Heart left ventricle (tissue), 16 donors: Measurements from ENCODE around the gene ZNF697. TPM values are rescaled to one million over a fixed set of nuclear protein-coding genes. Genes with fewer than 3 reads are reported as not detected.

Source experiments
- ATAC-seq, 4 donors: fragments of 200-7000 bp; cut with Tn5 transposase; one replicate each; pipeline ENCODE4 v1.9.1; 2020 to 2022; ENCODE audit warnings: moderate library complexity in 4 of 4, mild to moderate bottlenecking in 3 of 4, moderate number of reproducible peaks in 1 of 4
- DNase-seq, 5 donors: peaks; one replicate each; pipeline ENCODE4 v3.0.0-alpha.2; 2020
- H3K27ac ChIP-seq, 12 donors: fragments of 200-600 bp; sonication (generic) in 4 of 12; one replicate each; pipeline versions ENCODE4 v1.5.0 to v1.8.0; 2016 to 2022; ENCODE audit warnings: mild to moderate bottlenecking in 2 of 12
- H3K27me3 ChIP-seq, 9 donors: fragments of 200-600 bp; sonication (generic) in 2 of 9; one replicate each; pipeline versions ENCODE4 v1.5.1 to v1.8.0; 2016 to 2022; ENCODE audit warnings: mild to moderate bottlenecking in 3 of 9
- H3K36me3 ChIP-seq, 9 donors: fragments of 200-600 bp; sonication (generic) in 2 of 9; one replicate each; pipeline versions ENCODE4 v1.5.0 to v1.8.0; 2018 to 2022; ENCODE audit warnings: mild to moderate bottlenecking in 2 of 9
- H3K4me1 ChIP-seq, 12 donors: fragments of 200-600 bp; sonication (generic) in 4 of 12; one replicate each; pipeline versions ENCODE4 v1.5.0 to v1.8.0; 2016 to 2022; ENCODE audit warnings: mild to moderate bottlenecking in 3 of 12
- H3K4me3 ChIP-seq, 12 donors: fragments of 200-600 bp; sonication (generic) in 4 of 12; one replicate each; pipeline versions ENCODE4 v1.5.0 to v1.8.0; 2017 to 2022; ENCODE audit warnings: mild to moderate bottlenecking in 9 of 12, moderate library complexity in 4 of 12
- H3K9me3 ChIP-seq, 12 donors: fragments of 200-600 bp; sonication (generic) in 4 of 12; one replicate each; pipeline versions ENCODE4 v1.5.0 to v1.8.0; 2016 to 2022; ENCODE audit warnings: mild to moderate bottlenecking in 1 of 12
- CTCF ChIP-seq, 12 donors: fragments of 200-600 bp; sonication (generic) in 4 of 12; IDR thresholded peaks; one replicate each; pipeline versions ENCODE4 v1.5.0 to v1.8.0; 2018 to 2022; ENCODE audit warnings: antibody characterized with exemption in 12 of 12, mild to moderate bottlenecking in 5 of 12
- POLR2A ChIP-seq, 2 donors: fragments of 450-650 bp; IDR thresholded peaks; one replicate each; pipeline ENCODE4 v1.6.1; 2017; ENCODE audit warnings: antibody characterized with exemption in 2 of 2, mild to moderate bottlenecking in 2 of 2, moderate library complexity in 2 of 2
- WGBS, 4 donors: extraction: QIAGEN DNeasy Blood & Tissue Kit in 2 of 4; methylation state at CpG; one replicate each; pipeline versions ENCODE4 v1.1.5 to v1.1.7; 2013 to 2018; 5-methylcytosine and 5-hydroxymethylcytosine counted together
- intact Hi-C, 10 donors: fragments of 100-400 bp; cut with DNase I; formaldehyde crosslinking; loops; one replicate each; pipeline versions ENCODE4 v1.11.1 to v1.14.2; 2022
- polyA plus RNA-seq, 2 donors: library from polyadenylated mRNA; stranded (reverse); fragments of 200-250 nt; gene quantifications; one replicate each; pipeline ENCODE4 v1.2.3, GENCODE V29; 2013
- total RNA-seq, 9 donors: library from RNA; depleted of rRNA in 2 of 9; stranded (reverse); fragments of >200 nt in 2 of 9; fragmentation: NEBNext Ultra II Directional in 3 of 9; extraction: Animal tissue kit (Norgen Biotek cat#: 25700) in 3 of 9; gene quantifications; one replicate each; pipeline versions ENCODE4 v1.1.0 to v1.2.4, GENCODE V29; 2016 to 2023
- donor health status: ischemic (EF 13 %, LVEDD 7.1; RV severe dilation, severe dysfunction).
- donor health status: healthy with polysubstance abuse.
- donor health status: DM: no; HTN: yes; CAD: no.
- donor health status: DM: no; HTN: no; CAD: no.
- donor health status: ischemic (EF 25% LVEDD 6.9; RV normal size, moderate dysfunction).
- donor health status: ischemic (EF 25% LVEDD 5.7; RV mildly dilated, moderate dysfunction).
- donor health status: healthy.
- donor health status: DM: yes; HTN: yes; CAD: no.
- donor health status: ischemic (EF 35%, LVEDD 5.7; RV mildly dilated, moderate dysfunction).
- donor health status: nonischemic (EF 11% LVEDD 7.7; RV severe dilation, severe dysfunction).
- donor health status: DM: yes; HTN: yes; CAD: no.
- donor health status: PGD.
- donor health status: ischemic (EF 29% LVEDD 5.4; RV normal size, mild dysfunction).
- donor health status: nonischemic (EF 23%, LVEDD 6.1; RV moderate dilation, normal function).

Gene ZNF697
- total and polyA plus RNA-seq, 11 donors: 2.8 to 14.0 (median 10.1) TPM

GRCh38 chr1:119653135-119653838 is 5.2 kb upstream of the ZNF697 start:
- intact Hi-C loops: no loop called here
- Histone ChIP-seq H3K9me3 (no peaks in the 10 kb centered on the region), H3K36me3 (no peaks in the 10 kb centered on the region), H3K27ac (peak overlapping the region in 7 of 12 donors; percentile 11 to 53 (median 34)), H3K27me3 (peaks cover 0 to 7% (median 0%) of the 10 kb centered on the region in 9 donors), H3K4me1 (peaks cover 0 to 26% (median 11%) of the 10 kb centered on the region in 12 donors), H3K4me3 (no peak overlapping the region)
- ATAC-seq (no peak), DNase-seq (no peak)
- TF ChIP-seq CTCF (IDR thresholded peaks at IDR 0.05) (no peak), POLR2A (IDR thresholded peaks at IDR 0.05) (no peak)
- WGBS, 4 donors: 86 to 92% (median 87%) methylated on average over 4 of the region's 4 CpGs

DNA sequence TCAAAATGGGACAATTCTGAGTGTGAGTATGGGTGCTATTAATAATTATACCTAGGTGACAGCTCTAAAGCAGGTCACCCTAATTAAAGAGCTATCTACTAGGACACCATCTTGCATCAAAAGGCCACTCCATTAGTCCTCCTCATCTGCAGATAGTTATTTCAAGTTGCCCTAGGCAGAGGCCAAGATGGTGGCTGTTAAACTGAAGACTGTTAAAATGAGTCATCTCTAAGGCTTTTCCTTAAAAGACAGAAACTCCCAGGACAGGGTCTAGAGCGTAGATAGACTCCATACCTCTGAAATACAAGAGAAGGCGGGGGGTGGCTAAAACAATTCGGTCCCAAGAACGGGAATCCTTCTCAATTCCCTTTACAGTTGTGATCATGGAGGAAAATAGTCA is 4.5 kb upstream of the ZNF697 start:
- ATAC-seq (no peak), DNase-seq (no peak)
- no peaks in the 10 kb centered on the region for H3K9me3 ChIP-seq
- no peak overlapping the region for H3K4me3 ChIP-seq
- H3K36me3 ChIP-seq: no peaks in the 10 kb centered on the region
- peaks cover 0 to 26% (median 11%) of the 10 kb centered on the region in 12 donors for H3K4me1 ChIP-seq
- 96 to 97% (median 96%) methylated on average over 4 of the region's 4 CpGs for WGBS, 4 donors
- no peak for TF ChIP-seq POLR2A (IDR thresholded peaks at IDR 0.05)
- no peak for TF ChIP-seq CTCF (IDR thresholded peaks at IDR 0.05)
- H3K27me3 ChIP-seq: peaks cover 0 to 7% (median 0%) of the 10 kb centered on the region in 9 donors
- intact Hi-C loops: no loop called here
- H3K27ac ChIP-seq: no peak overlapping the region

GRCh38 chr1:119651641-119652040 is 3.6 kb upstream of the ZNF697 start:
- H3K27me3 ChIP-seq: peaks cover 0 to 7% (median 0%) of the 10 kb centered on the region in 9 donors
- DNase-seq (no peak), ATAC-seq (no peak)
- H3K9me3 ChIP-seq: no peaks in the 10 kb centered on the region
- intact Hi-C loops: no loop called here
- no peak overlapping the region for H3K27ac ChIP-seq
- TF ChIP-seq CTCF (IDR thresholded peaks at IDR 0.05) (no peak), POLR2A (IDR thresholded peaks at IDR 0.05) (no peak)
- no peaks in the 10 kb centered on the region for H3K36me3 ChIP-seq
- H3K4me3 ChIP-seq: no peak overlapping the region
- 86 to 97% (median 92%) methylated on average over 1 of the region's 1 CpG for WGBS, 4 donors
- peaks cover 0 to 31% (median 13%) of the 10 kb centered on the region in 12 donors for H3K4me1 ChIP-seq

- ATAC-seq: no peak
- WGBS, 4 donors: 74 to 85% (median 80%) methylated on average over 2 of the region's 2 CpGs
- no peak for TF ChIP-seq CTCF (IDR thresholded peaks at IDR 0.05)
- no peak for TF ChIP-seq POLR2A (IDR thresholded peaks at IDR 0.05)
- H3K27me3 ChIP-seq: peaks cover 0 to 7% (median 0%) of the 10 kb centered on the region in 9 donors
- intact Hi-C loops: no loop called here
- no peaks in the 10 kb centered on the region for H3K9me3 ChIP-seq
- no peaks in the 10 kb centered on the region for H3K36me3 ChIP-seq
- no peak overlapping the region for H3K4me3 ChIP-seq
- H3K4me1 ChIP-seq: peaks cover 0 to 35% (median 15%) of the 10 kb centered on the region in 12 donors
- no peak overlapping the region for H3K27ac ChIP-seq
- DNase-seq: no peak
Measured at GRCh38 chr1:119651133-119651532, 3.1 kb upstream of the ZNF697 start.
